ENCODE measurements around the gene GLP2R. TPM values are rescaled to one million over a fixed set of nuclear protein-coding genes. Genes with fewer than 3 reads are reported as not detected.

GLP2R gene
- total RNA-seq, 1 donor: not detected

- Histone ChIP-seq H3K36me3 (ENCODE audit: insufficient read depth, low read length) (no peaks in the 10 kb centered on the region), H3K27ac (ENCODE audit: low read depth, low read length) (no peak overlapping the region), H2AFZ (ENCODE audit: low read length) (no peak overlapping the region), H3K4me1 (ENCODE audit: insufficient read depth, low read length) (no peaks in the 10 kb centered on the region), H3K4me3 (ENCODE audit: insufficient read depth, low read length) (no peak overlapping the region), H4K20me1 (ENCODE audit: insufficient read depth, low read length) (no peaks in the 10 kb centered on the region), H3K79me2 (ENCODE audit: insufficient read depth, low read length) (no peaks in the 10 kb centered on the region), H3K9me3 (ENCODE audit: low read depth, low read length) (no peaks in the 10 kb centered on the region), H3K4me2 (ENCODE audit: insufficient read depth, low read length) (no peak overlapping the region), H3K27me3 (ENCODE audit: insufficient read depth, low read length) (no peaks in the 10 kb centered on the region)
- DNase-seq (ENCODE audit: insufficient read length, low spot score, missing footprints): no peak
- TF ChIP-seq CTCF (IDR thresholded peaks at IDR 0.05; ENCODE audit: extremely low read depth, low read depth, low read length): no peak
These were observed 12.6 kb upstream of the GLP2R start for GRCh38 chr17:9813166-9813565.

- Histone ChIP-seq H3K27ac (ENCODE audit: low read depth, low read length) (no peak overlapping the region), H3K9me3 (ENCODE audit: low read depth, low read length) (no peaks in the 10 kb centered on the region), H3K36me3 (ENCODE audit: insufficient read depth, low read length) (no peaks in the 10 kb centered on the region), H3K4me2 (ENCODE audit: insufficient read depth, low read length) (no peak overlapping the region), H3K4me1 (ENCODE audit: insufficient read depth, low read length) (no peaks in the 10 kb centered on the region), H4K20me1 (ENCODE audit: insufficient read depth, low read length) (no peaks in the 10 kb centered on the region), H2AFZ (ENCODE audit: low read length) (no peak overlapping the region), H3K4me3 (ENCODE audit: insufficient read depth, low read length) (no peak overlapping the region), H3K27me3 (ENCODE audit: insufficient read depth, low read length) (no peaks in the 10 kb centered on the region), H3K79me2 (ENCODE audit: insufficient read depth, low read length) (no peaks in the 10 kb centered on the region)
- no peak for TF ChIP-seq CTCF (IDR thresholded peaks at IDR 0.05; ENCODE audit: extremely low read depth, low read depth, low read length)
- no peak for DNase-seq (ENCODE audit: insufficient read length, low spot score, missing footprints)
These were observed 11.3 kb upstream of the GLP2R start for GRCh38 chr17:9814337-9814945.

- no peak overlapping the region for H3K4me3 ChIP-seq (ENCODE audit: insufficient read depth, low read length)
- H3K4me1 ChIP-seq (ENCODE audit: insufficient read depth, low read length): no peaks in the 10 kb centered on the region
- H3K9me3 ChIP-seq (ENCODE audit: low read depth, low read length): no peaks in the 10 kb centered on the region
- TF ChIP-seq CTCF (IDR thresholded peaks at IDR 0.05; ENCODE audit: extremely low read depth, low read depth, low read length): no peak
- no peak for DNase-seq (ENCODE audit: insufficient read length, low spot score, missing footprints)
- no peaks in the 10 kb centered on the region for H4K20me1 ChIP-seq (ENCODE audit: insufficient read depth, low read length)
- no peaks in the 10 kb centered on the region for H3K27me3 ChIP-seq (ENCODE audit: insufficient read depth, low read length)
- H3K27ac ChIP-seq (ENCODE audit: low read depth, low read length): no peak overlapping the region
- H3K79me2 ChIP-seq (ENCODE audit: insufficient read depth, low read length): no peaks in the 10 kb centered on the region
- H3K4me2 ChIP-seq (ENCODE audit: insufficient read depth, low read length): no peak overlapping the region
- no peak overlapping the region for H2AFZ ChIP-seq (ENCODE audit: low read length)
- no peaks in the 10 kb centered on the region for H3K36me3 ChIP-seq (ENCODE audit: insufficient read depth, low read length)
These were observed 9.3 kb upstream of the GLP2R start for GRCh38 chr17:9816472-9816871.

- TF ChIP-seq CTCF (IDR thresholded peaks at IDR 0.05; ENCODE audit: extremely low read depth, low read depth, low read length): no peak
- DNase-seq (ENCODE audit: insufficient read length, low spot score, missing footprints): no peak
These were observed 8.6 kb upstream of the GLP2R start for GRCh38 chr17:9817086-9817485.

More at GRCh38 chr17:9817086-9817485, 8.6 kb upstream of the GLP2R start:
- Histone ChIP-seq H3K9me3 (ENCODE audit: low read depth, low read length) (no peaks in the 10 kb centered on the region), H4K20me1 (ENCODE audit: insufficient read depth, low read length) (no peaks in the 10 kb centered on the region), H3K4me1 (ENCODE audit: insufficient read depth, low read length) (no peaks in the 10 kb centered on the region), H3K36me3 (ENCODE audit: insufficient read depth, low read length) (no peaks in the 10 kb centered on the region), H3K79me2 (ENCODE audit: insufficient read depth, low read length) (no peaks in the 10 kb centered on the region), H2AFZ (ENCODE audit: low read length) (no peak overlapping the region), H3K27ac (ENCODE audit: low read depth, low read length) (no peak overlapping the region), H3K27me3 (ENCODE audit: insufficient read depth, low read length) (no peaks in the 10 kb centered on the region), H3K4me2 (ENCODE audit: insufficient read depth, low read length) (no peak overlapping the region), H3K4me3 (ENCODE audit: insufficient read depth, low read length) (no peak overlapping the region)

Measured in osteoblast (primary cell).